Islet precursor cell (in vitro differentiated cells): ENCODE measurements around the gene PTPN3.
"Not testable (repeated sequence)": the region's sequence is repeated elsewhere in the genome, so short reads cannot be mapped to it uniquely, and the experiment has no call there.

Source experiments
- DNase-seq: peaks from one replicate; pipeline ENCODE4 v3.0.0-alpha.2; 2018

Gene PTPN3

DNA sequence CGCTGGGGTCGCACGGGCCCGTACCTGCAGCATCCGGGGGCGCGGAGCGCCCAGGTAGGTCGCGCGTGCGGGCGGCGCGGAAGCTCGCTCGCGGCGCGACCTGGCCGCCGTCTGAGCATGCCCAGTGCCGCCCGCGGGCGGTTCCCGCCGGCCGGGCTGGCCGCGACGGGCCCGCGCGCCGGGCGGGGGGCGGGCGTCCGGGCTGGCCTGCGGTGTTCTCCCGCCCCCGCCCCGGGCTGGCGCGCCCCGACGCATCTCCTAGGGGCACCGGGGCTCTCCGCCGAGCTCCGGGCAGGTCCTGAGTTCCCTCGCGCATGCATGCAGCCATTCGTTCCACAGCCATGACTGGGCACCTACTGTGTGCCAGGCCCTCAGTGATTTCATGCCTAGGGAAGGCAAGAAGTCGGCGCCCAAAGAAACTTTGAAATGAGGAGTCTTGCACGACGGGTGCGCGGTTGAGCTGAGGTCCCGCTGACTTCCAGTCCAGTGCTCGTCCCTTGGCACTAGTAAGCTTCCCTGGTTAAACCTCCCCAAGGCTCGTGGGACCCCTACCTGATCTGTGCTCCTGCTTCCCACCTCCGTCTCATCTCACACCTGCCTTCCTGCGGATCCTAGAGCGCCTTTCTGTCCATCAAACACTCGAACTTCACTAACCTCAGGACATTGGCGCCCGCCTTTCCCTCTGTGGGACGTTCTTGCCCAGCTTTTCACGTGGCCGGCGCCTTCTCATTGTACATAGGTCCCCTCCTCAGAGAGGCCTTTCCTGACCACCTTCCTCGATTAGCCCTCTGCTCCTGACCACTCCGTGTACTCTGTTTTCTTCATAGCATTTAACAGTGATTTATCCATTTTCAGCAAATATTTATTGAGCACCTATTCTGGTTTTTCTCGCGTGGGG lies at the start of gene PTPN3:
Gene PTPN3 (minus strand): TSS at position 113 of the 898 bp plus-strand sequence. CDS start 34,873 bp downstream, outside the sequence.
- no peak for DNase-seq

- DNase-seq = not testable (repeated sequence)
Measured at GRCh38 chr9:109544954-109545353, 46.8 kb upstream of the PTPN3 start.

- DNase-seq = no peak
Measured at GRCh38 chr9:109542922-109543321, 44.8 kb upstream of the PTPN3 start.

DNA sequence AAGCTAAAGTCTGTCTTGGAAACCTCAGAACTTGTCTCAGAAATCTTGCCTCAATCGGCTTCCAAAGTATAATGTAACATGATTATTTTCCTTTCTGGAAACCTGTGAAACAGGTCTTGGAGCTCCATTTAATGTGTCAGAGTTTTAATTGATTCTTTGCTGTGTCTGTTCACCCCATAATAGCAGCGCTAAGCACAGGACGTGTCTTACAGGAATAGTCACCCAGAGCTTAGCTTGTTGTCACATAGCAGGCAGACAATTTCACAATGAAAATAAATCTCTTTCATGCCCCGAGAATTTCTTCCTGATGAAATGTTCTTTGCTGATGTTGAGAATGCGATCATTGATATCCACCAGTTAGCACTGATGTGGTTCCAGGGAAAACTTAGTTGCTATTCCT lies 40.2 kb upstream of the PTPN3 start:
- no peak for DNase-seq

DNA sequence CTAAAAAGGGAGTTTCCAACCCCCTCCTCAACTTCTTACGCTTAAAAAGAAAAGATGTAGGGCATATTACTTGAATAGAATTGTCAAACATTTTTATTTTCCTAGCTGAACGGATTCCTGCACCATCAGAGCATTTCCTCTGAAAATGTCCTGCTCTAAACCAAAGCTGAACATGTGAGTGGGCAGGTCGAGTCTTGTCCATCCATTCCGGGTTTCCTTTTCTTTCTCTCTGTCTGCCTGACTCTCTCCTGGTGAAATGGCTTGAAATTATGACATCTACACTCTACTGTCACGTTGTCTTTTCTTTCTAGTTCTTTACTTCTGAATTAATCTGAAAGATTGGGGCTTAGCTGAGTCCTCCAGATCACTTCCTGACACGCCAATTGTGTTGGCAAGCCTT lies 39.2 kb upstream of the PTPN3 start:
- DNase-seq = no peak

GRCh38 chr9:109536859-109537258 lies 38.8 kb upstream of the PTPN3 start:
- no peak for DNase-seq

- no peak for DNase-seq
Measured at GRCh38 chr9:109535365-109535764, 37.3 kb upstream of the PTPN3 start.

- no peak for DNase-seq
Measured at GRCh38 chr9:109534151-109534550, 36.0 kb upstream of the PTPN3 start.

DNA sequence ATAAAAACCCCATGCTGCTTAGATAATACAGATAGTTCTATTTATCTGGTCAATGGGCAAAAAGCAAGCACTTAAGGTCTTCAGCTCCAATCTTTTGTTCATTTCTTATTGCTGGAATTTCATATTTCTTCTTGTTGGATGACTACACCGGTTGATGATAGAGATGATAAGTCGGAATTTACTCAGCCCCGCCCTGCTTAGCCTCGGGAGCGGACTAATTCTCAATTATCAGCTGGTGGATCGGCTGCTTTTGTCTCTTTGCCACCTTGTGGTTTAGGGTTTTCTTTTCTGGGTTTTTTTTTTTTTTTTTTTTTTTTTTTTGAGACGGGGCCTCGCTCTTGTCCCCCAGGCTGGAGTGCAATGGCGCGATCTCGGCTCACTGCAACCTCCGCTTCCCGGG lies 34.5 kb upstream of the PTPN3 start:
- DNase-seq = not testable (repeated sequence)

DNA sequence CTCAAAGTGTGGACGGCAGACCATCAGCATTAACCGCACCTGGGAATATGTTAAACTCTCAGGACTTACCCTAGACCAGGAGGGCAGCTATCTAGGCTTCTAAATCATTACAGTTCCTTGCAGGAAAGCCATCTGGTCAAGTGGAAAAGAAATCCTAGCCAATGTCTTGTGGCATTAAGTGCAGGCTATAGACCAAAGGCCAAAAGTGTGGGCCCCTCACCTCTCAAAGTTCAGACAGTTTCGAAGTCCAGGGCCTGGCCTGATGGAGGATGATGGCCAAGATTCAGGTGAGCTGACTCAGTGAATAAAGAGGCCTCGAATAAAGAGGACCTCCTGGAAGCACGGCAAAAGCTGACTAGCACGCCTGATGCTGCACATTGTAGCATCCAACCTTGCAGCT lies 24.0 kb upstream of the PTPN3 start:
- DNase-seq = no peak

GRCh38 chr9:109520475-109521132 lies 22.5 kb upstream of the PTPN3 start:
- DNase-seq = peak; percentile 85

DNA sequence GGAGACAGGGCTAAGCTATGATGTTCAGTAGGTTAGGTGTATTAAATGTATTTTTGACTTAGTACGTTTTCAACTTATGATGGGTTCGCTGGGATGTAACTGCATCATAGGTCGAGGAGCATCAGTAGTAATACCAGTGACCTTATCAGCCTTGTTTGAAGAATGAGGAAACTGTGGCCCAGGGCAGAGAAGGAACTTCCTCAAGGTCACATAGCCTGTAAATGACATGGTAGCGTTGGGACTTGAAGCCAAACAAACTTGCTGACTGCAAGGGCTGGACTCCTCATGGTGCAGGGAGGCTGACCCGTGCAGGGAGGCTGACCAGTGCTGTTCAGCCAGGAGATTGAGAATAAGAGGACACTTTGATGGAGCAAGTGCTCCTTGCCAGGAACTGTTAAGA lies 21.3 kb upstream of the PTPN3 start:
- no peak for DNase-seq

DNA sequence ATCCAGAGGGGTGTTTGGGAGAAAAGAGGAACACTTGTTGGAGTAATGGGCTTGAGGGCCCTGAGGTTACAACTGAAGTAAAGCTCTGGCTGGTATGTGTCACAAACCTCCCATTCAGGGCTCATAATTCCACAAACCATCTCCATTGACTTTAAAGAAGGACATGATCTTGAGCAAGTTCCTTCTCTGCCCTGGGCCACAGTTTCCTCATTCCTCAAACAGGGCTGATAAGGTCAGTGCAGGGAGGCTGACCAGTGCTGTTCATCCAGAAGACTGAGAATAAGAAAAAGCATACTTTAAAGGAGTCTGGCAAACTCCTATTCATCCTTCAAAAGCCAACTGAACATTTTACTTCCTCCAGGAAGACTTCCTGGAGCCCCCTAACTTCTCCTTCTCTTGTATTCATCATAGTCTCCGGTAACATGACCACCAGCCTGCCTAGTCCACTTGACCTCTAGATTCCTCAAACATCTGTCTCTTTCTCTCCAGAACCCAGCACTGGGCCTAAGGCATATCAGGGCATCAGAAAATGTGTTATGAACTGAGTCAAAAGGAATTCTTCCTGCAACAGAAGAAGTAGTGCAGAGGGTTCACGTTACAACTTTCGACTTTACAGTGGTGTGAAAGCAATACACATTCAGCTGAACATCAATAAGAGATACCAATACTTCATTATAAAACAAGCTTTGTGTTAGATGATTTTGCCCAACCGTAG lies 20.7 kb upstream of the PTPN3 start:
- DNase-seq = no peak

- DNase-seq = no peak
Measured at GRCh38 chr9:109517901-109518377, 19.8 kb upstream of the PTPN3 start.

DNA sequence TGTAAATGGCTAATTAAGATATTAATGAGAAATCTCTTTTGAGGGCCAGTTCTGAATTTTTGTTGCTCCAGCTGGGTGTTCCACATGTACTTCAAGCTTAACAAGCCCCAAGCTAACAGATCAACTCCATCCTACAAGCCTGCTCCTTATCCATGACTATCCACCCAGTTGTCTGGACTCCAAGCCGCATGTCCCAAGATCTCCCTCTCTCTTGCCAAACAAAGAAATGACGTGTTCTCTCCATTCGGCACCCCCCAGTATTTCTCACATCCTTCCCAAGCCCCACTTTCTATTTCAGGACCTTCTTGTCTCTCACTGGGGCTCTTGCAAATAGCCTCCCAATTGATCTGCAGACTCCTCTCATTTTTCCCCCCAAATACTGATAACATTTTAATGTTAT lies 15.8 kb upstream of the PTPN3 start:
- no peak for DNase-seq

DNA sequence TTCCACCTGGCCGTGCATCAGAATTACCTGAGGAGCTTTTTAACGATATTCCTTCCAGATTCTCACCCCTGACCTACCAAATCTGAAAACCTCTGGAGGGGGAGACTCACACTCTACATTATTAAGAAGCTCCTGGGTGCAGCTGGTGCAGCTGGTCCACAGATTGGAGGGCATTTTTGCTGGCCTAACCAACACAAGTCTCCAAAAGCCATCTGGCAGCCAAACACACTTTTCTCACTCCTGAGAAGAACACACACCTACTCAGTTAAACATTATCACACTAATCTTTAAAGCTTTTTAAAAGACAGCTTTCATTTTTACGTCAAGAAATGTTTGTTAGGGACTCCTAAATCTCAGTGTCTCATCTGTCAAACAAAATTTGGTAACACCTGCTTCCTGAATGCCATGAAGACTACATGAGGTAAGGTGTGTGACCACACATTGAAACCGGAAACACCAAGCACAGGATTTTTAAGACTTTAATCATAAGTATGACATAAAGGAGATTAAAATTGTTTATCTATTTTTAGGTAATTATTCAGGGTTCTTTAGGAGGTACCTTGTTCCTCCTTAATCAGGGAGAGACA lies 14.2 kb upstream of the PTPN3 start:
- DNase-seq = no peak

- no peak for DNase-seq
Measured at GRCh38 chr9:109510506-109510905, 12.4 kb upstream of the PTPN3 start.

- DNase-seq = not testable (repeated sequence)
Measured at GRCh38 chr9:109510042-109510441, 11.9 kb upstream of the PTPN3 start.

DNA sequence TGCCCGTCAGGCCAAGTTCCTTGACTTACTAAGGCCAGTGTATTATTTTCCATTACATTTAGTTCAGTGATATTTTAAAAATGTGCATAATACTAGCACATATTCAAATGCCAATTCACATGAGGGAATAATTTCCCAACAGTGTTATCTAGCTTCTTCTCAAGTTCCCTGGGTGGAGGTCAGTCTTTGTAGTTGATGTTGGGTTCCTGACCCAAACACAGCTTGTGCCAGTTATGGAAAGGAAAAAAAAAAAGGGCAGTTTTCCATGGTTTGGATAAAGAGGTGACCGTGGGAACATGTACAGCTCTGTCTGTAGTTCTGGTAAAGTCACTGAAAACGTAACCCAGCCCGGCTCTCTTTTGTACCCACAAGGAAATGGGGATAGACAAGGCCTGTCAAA lies 11.5 kb upstream of the PTPN3 start:
- DNase-seq = no peak

- no peak for DNase-seq
Measured at GRCh38 chr9:109507421-109507838, 9.3 kb upstream of the PTPN3 start.

DNA sequence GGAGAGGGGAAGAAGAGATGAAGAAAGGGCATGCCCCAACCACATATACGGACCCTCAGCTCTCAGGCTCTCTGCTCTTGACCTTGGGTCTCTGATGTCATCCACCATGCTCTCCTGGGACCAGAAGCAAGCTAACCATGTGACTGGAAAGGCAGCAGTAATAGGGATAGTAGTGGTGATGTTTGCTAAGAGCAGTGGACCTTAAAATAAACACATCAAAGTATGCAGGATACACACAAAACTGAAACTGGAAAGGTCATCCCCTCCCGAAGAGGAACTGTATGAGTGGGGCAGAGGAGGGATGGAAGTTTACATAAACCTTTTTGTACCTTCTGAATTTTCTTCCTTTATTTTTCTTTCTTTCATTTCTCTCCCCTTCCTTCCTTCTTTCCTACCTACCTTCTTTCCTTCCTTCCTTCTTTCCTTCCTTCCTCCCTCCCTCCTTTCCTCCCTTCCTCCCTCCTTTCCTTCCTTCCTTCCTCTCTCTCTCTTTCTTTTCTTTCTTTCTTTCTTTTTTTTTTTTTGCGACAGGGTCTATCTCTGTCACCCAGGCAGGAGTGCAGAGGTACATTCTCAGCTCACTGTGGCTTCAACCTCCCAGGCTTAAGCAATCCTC lies 8.1 kb upstream of the PTPN3 start:
- no peak for DNase-seq

DNA sequence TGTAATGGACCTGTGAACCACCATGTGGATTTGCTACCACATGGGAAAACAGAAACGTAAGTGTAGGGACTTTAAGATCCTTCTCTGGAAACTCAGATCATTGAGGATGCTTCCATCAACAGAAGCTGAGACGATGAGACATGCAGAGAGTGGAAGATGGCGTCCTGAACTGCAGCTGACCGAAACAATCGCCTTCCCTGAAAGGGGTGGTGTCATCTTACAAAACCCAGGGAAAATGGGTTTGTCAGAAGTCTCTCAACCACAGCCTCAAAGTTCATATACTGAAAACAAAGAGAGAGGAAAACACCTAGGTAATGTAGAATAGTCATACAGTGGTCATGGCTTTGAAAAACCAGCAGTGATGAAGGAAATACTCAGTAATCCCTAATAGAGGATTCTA lies 6.6 kb upstream of the PTPN3 start:
- DNase-seq = no peak
